SHP77 treated with DMSO at 0.1 percent for 48 hours (cell line): ENCODE data around the gene GPR162.

Source experiments
- DNase-seq: peaks from one replicate; lab custom pipeline; 2025; lab: John Stamatoyannopoulos, UW

The GPR162 gene, protein sequence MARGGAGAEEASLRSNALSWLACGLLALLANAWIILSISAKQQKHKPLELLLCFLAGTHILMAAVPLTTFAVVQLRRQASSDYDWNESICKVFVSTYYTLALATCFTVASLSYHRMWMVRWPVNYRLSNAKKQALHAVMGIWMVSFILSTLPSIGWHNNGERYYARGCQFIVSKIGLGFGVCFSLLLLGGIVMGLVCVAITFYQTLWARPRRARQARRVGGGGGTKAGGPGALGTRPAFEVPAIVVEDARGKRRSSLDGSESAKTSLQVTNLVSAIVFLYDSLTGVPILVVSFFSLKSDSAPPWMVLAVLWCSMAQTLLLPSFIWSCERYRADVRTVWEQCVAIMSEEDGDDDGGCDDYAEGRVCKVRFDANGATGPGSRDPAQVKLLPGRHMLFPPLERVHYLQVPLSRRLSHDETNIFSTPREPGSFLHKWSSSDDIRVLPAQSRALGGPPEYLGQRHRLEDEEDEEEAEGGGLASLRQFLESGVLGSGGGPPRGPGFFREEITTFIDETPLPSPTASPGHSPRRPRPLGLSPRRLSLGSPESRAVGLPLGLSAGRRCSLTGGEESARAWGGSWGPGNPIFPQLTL

DNA sequence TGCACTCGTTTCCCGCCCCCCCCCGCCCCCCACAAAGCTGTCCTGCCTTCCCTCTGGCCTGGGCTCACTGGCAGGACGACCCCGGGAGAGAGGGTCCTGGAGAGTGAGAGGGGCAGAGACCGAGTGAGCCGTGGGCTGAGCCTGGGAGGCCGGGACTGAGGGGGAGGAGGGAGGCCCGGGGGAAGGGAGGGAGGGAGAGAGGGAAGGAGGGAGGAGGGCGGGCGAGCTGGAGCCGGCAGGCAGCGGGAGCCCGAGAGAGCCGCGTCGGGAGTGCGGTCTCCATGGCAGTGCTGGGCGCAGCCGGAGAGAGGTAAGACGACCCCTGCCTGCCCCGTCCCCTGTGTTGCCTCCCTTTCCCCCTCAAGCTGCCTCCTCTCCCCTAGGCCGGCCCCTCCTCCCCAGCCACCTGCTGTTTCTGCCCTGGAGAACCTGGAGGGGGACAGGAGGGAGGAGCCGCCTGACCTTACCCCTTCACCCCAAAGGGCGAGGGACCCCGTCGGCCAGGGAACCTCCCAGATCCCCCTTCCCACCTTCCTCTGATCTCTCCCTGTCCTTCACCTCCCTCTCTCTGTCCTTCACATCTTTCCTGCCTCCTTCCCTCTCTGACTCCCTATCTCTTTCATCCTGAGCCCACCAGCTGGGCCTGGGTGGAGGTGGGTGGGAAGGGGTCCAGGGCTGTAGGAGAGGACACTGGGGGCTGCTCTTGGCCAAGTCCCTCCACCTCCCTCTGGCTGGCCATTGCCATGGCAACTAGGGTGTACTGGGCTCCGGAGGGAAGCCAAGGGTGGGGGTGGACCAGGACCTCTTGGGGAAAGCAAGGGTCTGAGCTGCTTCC, at the start of gene GPR162:
GPR162 (plus strand) TSS at position 231 of the 835 bp plus-strand sequence. CDS start 2,078 bp downstream, outside the sequence.
- no peak for DNase-seq

DNA sequence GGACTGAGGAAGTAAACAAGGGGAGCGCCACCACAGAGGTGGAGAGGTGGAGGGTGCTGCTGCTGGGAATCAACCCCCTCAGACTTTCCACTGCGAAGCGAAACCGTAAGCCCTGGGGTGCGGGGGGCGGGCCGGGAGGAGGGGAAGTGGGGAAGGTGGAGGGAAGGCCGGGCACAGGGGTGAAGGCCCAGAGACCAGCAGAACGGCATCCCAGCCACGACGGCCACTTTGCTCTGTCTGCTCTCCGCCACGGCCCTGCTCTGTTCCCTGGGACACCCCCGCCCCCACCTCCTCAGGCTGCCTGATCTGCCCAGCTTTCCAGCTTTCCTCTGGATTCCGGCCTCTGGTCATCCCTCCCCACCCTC, 49.3 kb upstream of the GPR162 start, which contains the start of gene LAG3:
LAG3 (plus strand) TSS at position 190 of the 365 bp plus-strand sequence. CDS start 333 bp downstream, outside the sequence.
- no peak for DNase-seq

DNA sequence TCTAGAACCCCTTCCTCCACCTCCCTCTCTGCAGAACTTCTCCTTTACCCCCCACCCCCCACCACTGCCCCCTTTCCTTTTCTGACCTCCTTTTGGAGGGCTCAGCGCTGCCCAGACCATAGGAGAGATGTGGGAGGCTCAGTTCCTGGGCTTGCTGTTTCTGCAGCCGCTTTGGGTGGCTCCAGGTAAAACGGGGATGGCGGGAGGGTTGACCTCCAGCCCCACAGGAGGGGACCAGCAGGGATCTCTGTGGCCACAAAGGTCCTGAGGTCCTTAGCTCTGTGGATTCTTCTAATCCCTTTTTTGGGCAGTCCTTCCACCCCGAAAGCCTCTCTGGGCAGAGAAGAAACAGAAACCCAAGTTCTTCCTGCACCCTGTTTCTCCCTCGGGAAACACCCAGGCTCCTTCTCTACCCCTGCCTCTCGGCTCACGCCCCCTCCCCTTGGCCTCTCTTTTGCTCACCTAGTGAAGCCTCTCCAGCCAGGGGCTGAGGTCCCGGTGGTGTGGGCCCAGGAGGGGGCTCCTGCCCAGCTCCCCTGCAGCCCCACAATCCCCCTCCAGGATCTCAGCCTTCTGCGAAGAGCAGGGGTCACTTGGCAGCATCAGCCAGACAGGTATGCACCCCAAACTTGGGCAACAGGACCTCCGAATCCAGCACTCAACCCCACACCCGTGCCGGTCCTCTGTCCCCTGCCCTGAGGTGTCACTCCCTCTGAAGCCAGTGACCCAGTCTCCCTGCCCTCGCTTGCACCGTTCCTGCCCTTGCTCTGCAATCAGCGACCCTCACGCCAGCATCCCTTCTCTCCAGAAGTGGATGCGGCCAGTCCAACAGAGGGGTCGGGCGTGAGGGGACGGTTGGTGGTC, 48.7 kb upstream of the GPR162 start:
- no peak for DNase-seq

DNA sequence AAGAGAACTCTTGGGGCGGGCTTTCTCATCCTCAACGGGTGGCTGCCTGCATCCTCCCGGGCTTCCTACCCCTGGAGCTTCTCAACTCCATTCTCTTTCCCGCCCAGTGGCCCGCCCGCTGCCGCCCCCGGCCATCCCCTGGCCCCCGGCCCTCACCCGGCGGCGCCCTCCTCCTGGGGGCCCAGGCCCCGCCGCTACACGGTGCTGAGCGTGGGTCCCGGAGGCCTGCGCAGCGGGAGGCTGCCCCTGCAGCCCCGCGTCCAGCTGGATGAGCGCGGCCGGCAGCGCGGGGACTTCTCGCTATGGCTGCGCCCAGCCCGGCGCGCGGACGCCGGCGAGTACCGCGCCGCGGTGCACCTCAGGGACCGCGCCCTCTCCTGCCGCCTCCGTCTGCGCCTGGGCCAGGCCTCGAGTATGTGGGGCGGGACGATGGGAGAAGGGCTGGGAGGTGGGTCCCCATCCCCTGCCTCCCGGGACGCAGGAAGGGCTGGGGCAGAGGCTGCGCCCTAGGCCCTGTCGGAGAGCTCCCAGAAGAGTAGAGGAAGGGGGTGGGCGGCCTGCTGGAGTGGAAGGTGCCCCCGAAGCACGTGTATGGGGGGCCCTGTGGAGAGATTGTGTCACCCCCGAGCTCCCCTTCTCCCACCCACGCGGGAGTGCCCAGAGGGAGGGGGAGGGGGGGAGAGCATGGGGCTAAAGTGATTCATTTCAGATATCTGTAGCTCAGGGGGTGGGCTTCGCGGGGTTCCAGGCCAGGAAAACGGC, 47.9 kb upstream of the GPR162 start:
- DNase-seq = no peak

DNA sequence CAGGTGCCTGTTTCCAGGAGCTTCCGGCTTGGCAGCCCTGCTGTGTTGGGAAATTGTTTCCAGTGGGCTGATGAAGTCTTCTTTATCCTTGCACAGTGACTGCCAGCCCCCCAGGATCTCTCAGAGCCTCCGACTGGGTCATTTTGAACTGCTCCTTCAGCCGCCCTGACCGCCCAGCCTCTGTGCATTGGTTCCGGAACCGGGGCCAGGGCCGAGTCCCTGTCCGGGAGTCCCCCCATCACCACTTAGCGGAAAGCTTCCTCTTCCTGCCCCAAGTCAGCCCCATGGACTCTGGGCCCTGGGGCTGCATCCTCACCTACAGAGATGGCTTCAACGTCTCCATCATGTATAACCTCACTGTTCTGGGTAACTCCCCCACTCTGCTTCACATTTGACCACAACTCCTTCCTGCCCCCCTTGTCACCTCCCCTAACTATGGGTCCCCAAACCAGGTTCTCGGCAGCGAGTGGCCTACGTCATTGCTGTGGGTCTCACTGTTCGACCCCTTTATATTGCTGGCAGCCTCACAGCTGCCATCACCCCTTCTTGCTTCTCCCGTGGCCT, 47.0 kb upstream of the GPR162 start:
- DNase-seq = no peak

DNA sequence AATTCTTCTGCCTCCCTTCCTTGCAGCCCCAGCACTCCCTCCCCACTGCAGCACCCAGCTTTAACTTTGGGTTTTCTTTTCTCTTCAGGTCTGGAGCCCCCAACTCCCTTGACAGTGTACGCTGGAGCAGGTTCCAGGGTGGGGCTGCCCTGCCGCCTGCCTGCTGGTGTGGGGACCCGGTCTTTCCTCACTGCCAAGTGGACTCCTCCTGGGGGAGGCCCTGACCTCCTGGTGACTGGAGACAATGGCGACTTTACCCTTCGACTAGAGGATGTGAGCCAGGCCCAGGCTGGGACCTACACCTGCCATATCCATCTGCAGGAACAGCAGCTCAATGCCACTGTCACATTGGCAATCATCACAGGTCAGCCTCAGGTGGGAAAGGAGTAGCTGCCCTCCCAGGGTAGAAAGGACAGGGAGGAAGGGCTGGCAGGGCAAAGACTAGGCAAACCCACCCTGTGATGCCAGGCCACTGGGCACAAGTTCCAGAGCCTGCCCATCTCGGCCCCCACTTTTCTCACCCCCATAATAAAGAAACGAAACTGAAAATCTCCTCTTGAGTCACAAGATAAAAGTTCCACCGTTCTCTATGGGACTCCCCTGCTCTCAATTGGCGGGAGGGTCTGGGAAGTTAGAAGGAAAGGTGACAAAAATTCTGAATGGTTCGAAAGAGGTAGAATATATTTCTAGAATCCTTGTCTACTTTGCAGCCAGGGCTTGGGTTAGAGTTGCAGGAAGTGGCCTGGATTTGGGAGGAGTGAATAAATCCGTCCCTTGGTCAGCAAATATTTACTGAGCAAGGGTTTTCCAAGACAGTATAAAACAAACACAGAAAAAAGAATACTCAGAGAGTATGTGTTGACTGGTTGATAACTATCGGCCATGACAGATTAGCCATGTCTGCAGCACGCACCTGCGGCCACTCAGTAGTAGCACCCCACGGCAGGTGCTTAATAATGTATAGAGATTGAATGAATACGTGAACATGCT, 46.1 kb upstream of the GPR162 start:
- no peak for DNase-seq

DNA sequence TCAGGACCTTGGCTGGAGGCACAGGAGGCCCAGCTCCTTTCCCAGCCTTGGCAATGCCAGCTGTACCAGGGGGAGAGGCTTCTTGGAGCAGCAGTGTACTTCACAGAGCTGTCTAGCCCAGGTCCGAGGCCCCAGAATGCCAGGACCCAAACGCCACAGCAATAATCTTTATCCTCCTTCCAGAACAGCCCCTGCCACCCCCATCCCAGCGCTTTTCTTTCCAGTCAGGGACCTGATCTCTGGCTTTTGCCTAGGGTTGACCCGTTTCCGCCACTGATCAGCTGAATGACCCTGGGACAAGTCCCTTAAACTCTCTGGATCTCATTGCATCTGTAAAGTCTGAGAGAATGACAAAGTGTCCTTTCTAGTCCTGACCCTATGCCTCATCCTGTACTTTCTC, 44.2 kb upstream of the GPR162 start:
- no peak for DNase-seq

DNA sequence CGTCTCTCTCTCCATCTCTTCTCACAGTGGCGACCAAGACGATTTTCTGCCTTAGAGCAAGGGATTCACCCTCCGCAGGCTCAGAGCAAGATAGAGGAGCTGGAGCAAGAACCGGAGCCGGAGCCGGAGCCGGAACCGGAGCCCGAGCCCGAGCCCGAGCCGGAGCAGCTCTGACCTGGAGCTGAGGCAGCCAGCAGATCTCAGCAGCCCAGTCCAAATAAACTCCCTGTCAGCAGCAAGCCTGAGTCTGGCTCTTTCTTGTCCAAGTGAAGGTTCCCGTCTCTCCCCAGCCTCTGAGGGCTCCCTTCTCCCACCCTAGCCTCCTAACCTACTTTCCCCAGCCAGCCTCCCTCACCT, 43.4 kb upstream of the GPR162 start:
- DNase-seq = no peak

DNA sequence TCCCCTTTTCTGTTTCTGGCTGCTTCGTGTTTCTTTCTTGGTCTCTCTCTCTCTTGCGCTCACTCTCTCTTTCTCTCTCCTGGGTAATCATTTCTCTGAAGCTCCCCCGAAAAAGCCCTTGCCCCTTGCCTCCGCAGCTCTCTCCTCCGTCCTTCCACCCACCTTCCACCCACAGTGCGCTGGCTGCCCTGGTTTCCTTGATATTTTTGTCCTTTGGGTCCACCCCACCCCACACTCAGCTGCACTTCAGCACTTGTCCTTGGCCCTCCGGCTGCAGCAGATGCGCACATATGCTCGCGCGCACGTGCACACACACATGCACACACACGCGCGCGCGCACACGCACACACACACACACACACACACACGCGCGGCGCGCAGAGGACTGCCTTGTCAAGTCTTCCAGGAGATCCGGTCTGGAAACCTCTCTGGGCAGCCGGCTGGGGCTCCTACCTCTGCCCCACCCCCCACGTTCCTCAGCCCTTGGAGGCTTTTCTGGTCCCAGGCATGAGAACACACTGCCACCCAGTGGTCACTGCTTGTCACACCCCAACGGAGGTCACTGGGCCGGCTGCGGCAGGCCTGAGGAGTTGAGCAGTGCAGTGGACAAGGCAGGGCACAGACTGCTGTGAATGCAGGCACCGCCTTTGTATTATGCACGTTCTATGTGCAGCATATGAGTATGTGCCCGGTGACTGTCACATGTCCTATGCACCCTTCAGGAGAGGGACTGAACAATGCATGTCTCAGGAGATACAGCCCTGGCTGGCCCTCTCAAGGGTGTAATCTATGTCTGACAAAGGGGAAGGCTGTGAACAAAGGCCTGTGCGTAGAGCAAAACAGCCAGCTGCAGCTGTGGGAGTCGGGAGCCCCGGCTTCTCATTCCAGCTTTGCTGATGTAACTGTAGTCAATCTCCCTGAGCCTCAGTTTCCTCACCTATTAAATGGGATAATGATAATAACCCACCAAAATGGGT, 42.8 kb upstream of the GPR162 start:
- peak; percentile 56 for DNase-seq

DNA sequence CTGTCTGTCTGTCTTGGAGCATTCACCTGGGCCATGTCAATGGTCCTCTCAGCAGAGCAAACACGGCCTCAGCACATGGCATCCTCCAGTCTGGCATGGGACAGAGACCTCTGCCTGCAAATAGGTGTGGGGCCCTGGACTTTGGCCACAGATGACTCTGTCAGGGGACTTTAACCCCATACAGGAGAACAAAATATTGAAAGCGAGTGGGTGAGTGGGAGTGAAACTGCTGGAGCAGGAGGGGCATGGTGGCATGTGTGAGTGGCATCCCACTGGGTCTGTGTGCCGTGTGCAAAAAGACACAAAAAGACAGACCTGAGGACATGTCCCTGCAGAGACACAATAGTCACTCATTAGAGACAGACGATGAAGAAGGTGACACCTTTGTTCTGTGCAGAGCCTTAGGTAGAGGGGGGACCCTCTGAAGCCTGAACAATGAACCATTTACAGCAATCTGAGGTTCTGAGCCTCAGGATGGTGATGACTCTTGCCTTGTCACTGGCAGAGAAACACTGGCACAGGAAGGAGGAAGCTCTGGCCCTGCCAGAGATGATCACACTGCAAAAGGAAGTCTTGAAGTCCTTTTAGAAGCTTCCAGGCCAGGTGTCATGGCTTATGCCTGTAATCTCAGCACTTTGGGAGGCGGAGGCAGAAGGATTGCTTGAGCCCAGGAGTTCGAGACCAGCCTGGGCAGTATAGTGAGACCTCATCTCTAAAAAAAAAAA, 41.8 kb upstream of the GPR162 start:
- no peak for DNase-seq

DNA sequence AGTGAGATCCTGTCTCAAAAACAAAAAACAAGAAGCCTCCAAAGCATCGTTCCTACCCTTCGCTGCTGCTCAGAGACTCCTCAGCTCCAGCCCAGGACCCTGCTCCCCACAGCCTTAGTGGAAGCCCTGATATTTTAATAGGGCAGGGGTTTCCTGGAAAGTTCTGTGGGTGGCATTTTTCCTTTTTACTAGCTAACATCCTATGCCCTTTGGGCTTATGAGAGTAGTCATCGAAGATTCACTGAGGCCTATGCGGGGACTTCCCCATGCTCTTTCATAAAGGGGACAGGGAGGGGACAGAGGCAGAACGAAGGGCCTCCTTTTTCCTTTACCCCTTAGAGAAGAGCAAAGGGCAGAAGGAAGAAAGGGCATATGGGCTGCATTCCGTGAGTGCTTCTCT, 41.0 kb upstream of the GPR162 start:
- no peak for DNase-seq

DNA sequence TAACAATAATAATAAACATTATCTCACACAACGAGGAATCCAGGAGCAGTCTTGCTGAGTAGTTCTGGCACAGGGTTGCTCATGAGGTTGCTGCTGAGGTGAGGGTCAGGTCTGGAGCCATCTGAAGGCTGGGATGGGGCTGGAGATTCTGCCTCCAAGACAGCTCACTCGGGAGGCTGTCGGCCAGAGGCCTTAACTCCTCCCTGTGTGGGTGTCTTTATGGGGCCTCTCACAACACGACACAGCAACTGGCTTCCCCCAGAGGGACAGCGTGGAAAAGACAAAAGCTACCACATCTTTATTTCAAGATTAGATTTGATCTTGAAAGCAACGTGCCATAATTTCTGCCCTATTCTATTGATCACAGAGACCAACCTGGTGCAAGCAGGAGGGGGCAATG, 39.5 kb upstream of the GPR162 start:
- no peak for DNase-seq

DNA sequence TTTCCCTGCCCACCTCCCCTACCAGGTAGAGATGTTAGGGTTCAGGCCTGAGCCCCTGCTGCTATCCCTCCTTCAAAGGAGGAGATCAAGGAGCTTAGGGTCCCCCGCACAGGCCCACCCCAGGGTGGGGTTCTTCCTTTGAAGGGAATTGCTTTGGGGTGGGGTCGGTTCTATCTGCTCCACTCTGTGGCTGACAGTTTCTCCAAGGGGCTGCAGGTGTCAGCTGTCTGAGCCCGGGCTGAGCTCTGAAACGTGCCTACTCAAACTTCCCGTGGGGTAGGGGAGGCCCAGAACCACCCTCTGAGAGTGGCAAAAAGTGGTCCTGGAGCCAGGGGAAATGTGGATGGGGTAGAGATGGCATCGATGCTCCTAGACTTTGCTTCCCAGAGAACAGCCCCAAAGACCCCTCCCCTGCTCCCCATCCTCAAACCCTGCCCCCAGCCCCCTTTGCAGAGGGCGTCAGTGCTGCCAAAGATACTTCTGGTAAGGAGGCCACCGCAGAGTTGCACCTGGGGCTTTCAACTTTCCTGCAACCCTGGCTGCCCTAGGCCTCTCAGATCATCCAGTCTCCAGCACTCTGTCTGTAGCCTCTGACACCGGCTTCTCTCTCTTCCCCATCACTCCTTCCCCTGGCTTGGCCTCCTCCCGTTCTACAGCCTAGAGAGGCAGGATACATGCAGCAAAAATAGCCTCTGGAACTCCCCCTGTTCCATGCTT, 38.6 kb upstream of the GPR162 start:
- DNase-seq = no peak

DNA sequence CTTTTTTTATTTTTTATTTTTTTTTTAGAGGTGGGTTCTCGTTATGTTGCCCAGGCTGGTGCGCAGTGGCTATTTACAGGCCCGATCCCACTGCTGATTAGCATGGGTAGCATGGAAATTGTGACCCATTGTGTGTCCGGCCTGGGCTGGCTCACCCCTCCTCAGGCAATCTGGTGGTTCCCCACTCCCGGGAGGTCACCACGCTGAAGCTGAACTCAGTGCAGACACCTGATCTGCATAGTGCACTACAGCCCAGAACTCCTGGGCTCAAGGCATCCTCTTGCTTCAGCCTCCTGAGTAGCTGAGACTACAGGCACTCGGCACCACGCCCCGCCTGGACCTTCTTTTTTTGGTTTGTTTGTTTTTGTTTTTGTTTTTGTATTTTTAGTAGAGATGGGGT, 37.8 kb upstream of the GPR162 start:
- DNase-seq = no peak

DNA sequence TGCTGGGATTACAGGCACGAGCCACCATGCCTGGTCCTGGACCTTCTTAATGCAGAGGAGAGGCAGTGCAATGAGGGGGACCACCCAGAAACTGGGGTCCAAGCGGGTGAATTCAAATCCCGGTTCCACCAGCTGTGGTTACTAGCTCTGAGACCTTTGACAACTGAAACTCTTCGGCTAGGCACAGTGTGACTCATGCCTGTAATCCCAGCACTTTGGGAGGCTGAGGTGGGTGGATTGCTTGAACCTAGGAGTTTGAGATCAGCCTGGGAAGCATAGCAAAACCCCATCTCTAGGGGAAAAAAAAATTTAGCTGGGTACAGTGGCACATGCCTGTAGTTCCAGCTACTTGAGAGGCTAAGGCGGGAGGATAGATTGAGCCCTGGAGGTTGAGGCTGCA, 37.3 kb upstream of the GPR162 start:
- DNase-seq = no peak

DNA sequence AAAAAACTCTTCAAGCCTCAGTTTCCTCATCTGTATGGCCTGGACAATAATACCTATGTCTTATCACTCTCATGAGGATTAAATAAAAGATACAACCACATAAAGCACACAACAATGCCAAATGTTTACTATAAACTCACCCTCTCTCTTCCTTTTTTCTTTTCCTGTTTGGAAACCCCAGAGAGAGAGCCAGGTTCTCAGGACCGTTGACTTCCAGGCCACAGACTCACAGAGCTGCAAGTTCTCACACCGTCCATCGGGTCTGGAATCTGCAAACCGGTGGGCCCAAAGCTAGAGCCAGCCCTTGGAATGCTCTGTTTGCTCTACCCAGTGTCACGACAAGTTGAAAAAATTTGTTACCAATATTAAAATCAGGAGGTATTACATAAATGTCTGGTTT, 36.9 kb upstream of the GPR162 start:
- no peak for DNase-seq
